Peyer's patch (tissue), 4 donors: ENCODE data around the gene GFOD1.

ENCODE experiments used
- CTCF ChIP-seq, 6 experiments: fragments of 450-650 bp in 4 of 6; fragments of 200-600 bp in 2 of 6; sonication (generic) in 1 of 6; IDR thresholded peaks; one replicate each; pipeline ENCODE4 v1.5.1; 2017 to 2019; ENCODE audit warnings: antibody characterized with exemption in 6 of 6, mild to moderate bottlenecking in 3 of 6, moderate library complexity in 1 of 6
- POLR2A ChIP-seq, 2 donors: fragments of 450-650 bp; IDR thresholded peaks; one replicate each; pipeline ENCODE4 v1.5.1; 2017; ENCODE audit warnings: antibody characterized with exemption in 2 of 2, mild to moderate bottlenecking in 2 of 2, moderate library complexity in 2 of 2

GRCh38 chr6:13469693-13470092 lies 17.7 kb downstream of the GFOD1 start:
- TF ChIP-seq CTCF (IDR thresholded peaks at IDR 0.05): no peak
- TF ChIP-seq POLR2A (IDR thresholded peaks at IDR 0.05): no peak
